HepG2 (cell line): ENCODE measurements around the gene ARMC5. TPM values are rescaled to one million over a fixed set of nuclear protein-coding genes. Genes with fewer than 3 reads are reported as not detected.

Source experiments
- ADNP ChIP-seq: sonication (generic); formaldehyde crosslinking; IDR thresholded peaks from 2 replicates; pipeline ENCODE4 v1.4.0; 2020; ENCODE audit warnings: missing genetic modification reagents
- ETV5 ChIP-seq: IDR thresholded peaks from 2 replicates; pipeline ENCODE4 v1.6.1; 2018; ENCODE audit warnings: missing biosample characterization, missing genetic modification reagents, inconsistent platforms, borderline replicate concordance
- FOXP1 ChIP-seq, 2 experiments: fragments of 450-650 bp in 1 of 2; IDR thresholded peaks; 2 replicates each; pipeline ENCODE4 v1.6.1; 2017 to 2018; ENCODE audit warnings: antibody characterized with exemption in 1 of 2
- GTF3A ChIP-seq: sonication (generic); formaldehyde crosslinking; conservative IDR thresholded peaks from 2 replicates; pipeline ENCODE4 v1.4.0; 2020; ENCODE audit warnings: mild to moderate bottlenecking, missing genetic modification reagents
- GZF1 ChIP-seq: sonication (generic); formaldehyde crosslinking; IDR thresholded peaks from 2 replicates; pipeline ENCODE4 v1.5.1; 2020; ENCODE audit warnings: mild to moderate bottlenecking, missing genetic modification reagents
- HDAC2 ChIP-seq: sonication (generic); formaldehyde crosslinking; IDR thresholded peaks from 2 replicates; pipeline ENCODE4 v1.4.0; 2020; ENCODE audit warnings: missing genetic modification reagents
- HOXA7 ChIP-seq: sonication (generic); formaldehyde crosslinking; IDR thresholded peaks from 2 replicates; pipeline ENCODE4 v1.8.1; 2022; ENCODE audit warnings: mild to moderate bottlenecking, missing genetic modification reagents, moderate library complexity
- KIAA2018 ChIP-seq: sonication (generic); formaldehyde crosslinking; IDR thresholded peaks from 2 replicates; pipeline ENCODE4 v1.5.0; 2020; ENCODE audit warnings: mild to moderate bottlenecking, missing genetic modification reagents, borderline replicate concordance
- RAD21 ChIP-seq: fragments of 450-650 bp; formaldehyde crosslinking; IDR thresholded peaks from 2 replicates; pipeline ENCODE4 v1.5.0; 2020; ENCODE audit warnings: mild to moderate bottlenecking
- RAD51 ChIP-seq: fragments of 450-650 bp; IDR thresholded peaks from 2 replicates; pipeline ENCODE4 v1.6.1; 2016; ENCODE audit warnings: borderline replicate concordance
- SMAD9 ChIP-seq: sonication (generic); formaldehyde crosslinking; IDR thresholded peaks from 2 replicates; pipeline ENCODE4 v1.5.1; 2020; ENCODE audit warnings: mild to moderate bottlenecking, missing genetic modification reagents
- SNAPC5 ChIP-seq: sonication (generic); formaldehyde crosslinking; IDR thresholded peaks from 2 replicates; pipeline ENCODE4 v1.8.1; 2023; ENCODE audit warnings: mild to moderate bottlenecking, missing genetic modification reagents, borderline replicate concordance
- STAT5B ChIP-seq: sonication (generic); formaldehyde crosslinking; IDR thresholded peaks from 2 replicates; pipeline ENCODE4 v1.4.0; 2020; ENCODE audit warnings: missing genetic modification reagents
- ZNF138 ChIP-seq: sonication (generic); formaldehyde crosslinking; IDR thresholded peaks from 2 replicates; pipeline ENCODE4 v1.5.0; 2020; ENCODE audit warnings: mild to moderate bottlenecking, low read depth, missing genetic modification reagents
- ZNF496 ChIP-seq: sonication (generic); formaldehyde crosslinking; IDR thresholded peaks from 2 replicates; pipeline ENCODE4 v1.8.1; 2023; ENCODE audit warnings: mild to moderate bottlenecking, moderate library complexity, missing genetic modification reagents; ENCODE audit not compliant: insufficient replicate concordance
- ZNF687 ChIP-seq: sonication (generic); formaldehyde crosslinking; IDR thresholded peaks from 2 replicates; pipeline ENCODE4 v1.5.1; 2020; ENCODE audit warnings: mild to moderate bottlenecking, missing genetic modification reagents, moderate library complexity
- ZNF747 ChIP-seq: sonication (generic); formaldehyde crosslinking; IDR thresholded peaks from 2 replicates; pipeline ENCODE4 v1.8.1; 2023; ENCODE audit warnings: missing genetic modification reagents, mild to moderate bottlenecking, borderline replicate concordance
- polyA plus RNA-seq, 8 experiments: library from polyadenylated mRNA; depleted of rRNA in 3 of 8; stranded (reverse) in 7 of 8; unstranded in 1 of 8; fragments of >200 nt; fragmentation: Illumina TruSeq in 4 of 8; extraction: Trizol in 4 of 8; gene quantifications; 2 replicates each; pipeline versions ENCODE4 v1.2.1 to v1.2.3, GENCODE V29; 2011 to 2016; ENCODE audit warnings: low read depth in 4 of 8, missing spikeins in 1 of 8, mixed read lengths in 1 of 8; ENCODE audit not compliant: insufficient read depth in 1 of 8
- total RNA-seq, 5 experiments: library from RNA; depleted of rRNA; stranded (reverse); fragments of >200 nt; fragmentation: Illumina TruSeq; extraction: Trizol; gene quantifications; 2 replicates each; pipeline ENCODE4 v1.2.3, GENCODE V29; 2016; ENCODE audit warnings: low read depth in 1 of 5

ARMC5 gene
- total and polyA plus RNA-seq, 2 of the 13 experiments (the other 11 are each of a cell fraction or from before 2014, with no cell fraction given), result 10.8 to 22.3 TPM

- TF ChIP-seq KIAA2018 (CRISPR knock-in tag) (no peak), ZNF138 (peak; percentile 96; the same call in 1 of the 2 replicates), RAD21 (CRISPR knock-in tag) (peak; percentile 74), ETV5 (CRISPR knock-in tag) (peak; percentile 86), ZNF747 (CRISPR knock-in tag) (peak; percentile 98), FOXP1 (IDR thresholded peaks at IDR 0.05) (no peak), FOXP1 (CRISPR knock-in tag; IDR thresholded peaks at IDR 0.05) (peak; percentile 71), ADNP (no peak), HDAC2 (CRISPR knock-in tag) (peak; percentile 95), STAT5B (no peak), SMAD9 (CRISPR knock-in tag) (peak; percentile 95; the same call in 1 of the 2 replicates), HOXA7 (CRISPR knock-in tag) (no peak), GZF1 (CRISPR knock-in tag) (0 out of 2 replicates have a peak, but pooled peaks have one; percentile 85), RAD51 (no peak), SNAPC5 (CRISPR knock-in tag) (no peak), GTF3A (CRISPR knock-in tag) (0 out of 2 replicates have a peak, but pooled peaks have one; percentile 22), ZNF496 (no peak), ZNF687 (CRISPR knock-in tag) (peak; percentile 97)
Observed at GRCh38 chr16:31458073-31458843, 1.0 kb upstream of the ARMC5 start (continued).
